ENCODE data around the gene CYB5RL.

DNA sequence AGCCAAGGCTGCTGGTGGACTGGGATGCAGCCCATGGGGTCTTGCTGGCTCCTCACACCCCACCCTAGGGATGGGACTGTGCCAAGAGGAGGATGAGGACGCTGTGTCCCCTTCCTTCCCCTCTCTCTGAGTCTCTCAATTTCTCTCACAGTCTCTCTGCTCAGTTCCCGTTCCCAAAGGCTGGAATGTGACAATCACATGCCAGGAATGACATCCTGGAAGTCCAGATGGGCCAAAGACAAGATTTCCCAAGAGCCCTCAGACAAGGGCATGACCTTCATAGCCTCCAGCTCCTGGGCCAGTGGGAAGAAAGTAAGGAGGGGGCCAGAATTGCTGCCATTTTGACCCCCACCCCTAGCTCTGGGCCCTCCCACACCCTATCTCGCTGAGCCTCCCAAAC lies 39.5 kb downstream of the CYB5RL start:
- TF ChIP-seq, protein P1, sequence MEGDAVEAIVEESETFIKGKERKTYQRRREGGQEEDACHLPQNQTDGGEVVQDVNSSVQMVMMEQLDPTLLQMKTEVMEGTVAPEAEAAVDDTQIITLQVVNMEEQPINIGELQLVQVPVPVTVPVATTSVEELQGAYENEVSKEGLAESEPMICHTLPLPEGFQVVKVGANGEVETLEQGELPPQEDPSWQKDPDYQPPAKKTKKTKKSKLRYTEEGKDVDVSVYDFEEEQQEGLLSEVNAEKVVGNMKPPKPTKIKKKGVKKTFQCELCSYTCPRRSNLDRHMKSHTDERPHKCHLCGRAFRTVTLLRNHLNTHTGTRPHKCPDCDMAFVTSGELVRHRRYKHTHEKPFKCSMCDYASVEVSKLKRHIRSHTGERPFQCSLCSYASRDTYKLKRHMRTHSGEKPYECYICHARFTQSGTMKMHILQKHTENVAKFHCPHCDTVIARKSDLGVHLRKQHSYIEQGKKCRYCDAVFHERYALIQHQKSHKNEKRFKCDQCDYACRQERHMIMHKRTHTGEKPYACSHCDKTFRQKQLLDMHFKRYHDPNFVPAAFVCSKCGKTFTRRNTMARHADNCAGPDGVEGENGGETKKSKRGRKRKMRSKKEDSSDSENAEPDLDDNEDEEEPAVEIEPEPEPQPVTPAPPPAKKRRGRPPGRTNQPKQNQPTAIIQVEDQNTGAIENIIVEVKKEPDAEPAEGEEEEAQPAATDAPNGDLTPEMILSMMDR (IDR thresholded peaks at IDR 0.05; ENCODE audit: low read depth, low read length) = no peak
- no peak for TF ChIP-seq EZH2phosphoT487 (IDR thresholded peaks at IDR 0.05; ENCODE audit: low read depth)

Measured in OCI-LY3 (cell line).